Stimulated activated CD4-positive, alpha-beta T cell treated with anti-CD3 and anti-CD28 coated beads, Interleukin-1b, Interleukin-23, amount 100 ng/mL, for 4 hours (primary cell): ENCODE results near the gene SHLD2.
"Not testable (repeated sequence)": the region's sequence is repeated elsewhere in the genome, so short reads cannot be mapped to it uniquely, and the experiment has no call there.

Experiments
- DNase-seq, 2 donors: peaks; one replicate each; pipeline ENCODE4 v3.0.0-alpha.2; 2020; ENCODE audit warnings: low read depth in 2 of 2

Gene SHLD2

DNA sequence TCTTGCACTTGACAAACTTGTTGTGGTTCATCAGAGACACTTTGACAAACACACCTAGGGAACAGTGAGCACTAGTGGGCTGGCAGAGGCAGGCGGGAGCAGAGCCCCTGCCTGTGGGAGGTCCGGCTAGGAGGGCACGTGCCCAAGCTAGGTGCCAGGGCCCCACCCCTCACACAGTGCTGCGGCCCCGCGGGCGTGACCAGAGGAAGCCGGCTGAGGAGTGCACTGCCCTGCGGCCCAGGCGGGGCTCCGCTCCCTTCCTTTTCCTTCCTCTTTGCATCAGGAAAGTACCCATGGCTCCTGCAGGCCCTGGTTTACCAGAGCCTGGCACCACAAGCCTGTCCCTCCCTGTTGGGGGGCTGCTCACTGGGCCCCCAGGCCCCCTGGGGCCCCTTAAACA lies 121.1 kb downstream of the SHLD2 start:
- DNase-seq = not testable (repeated sequence)

DNA sequence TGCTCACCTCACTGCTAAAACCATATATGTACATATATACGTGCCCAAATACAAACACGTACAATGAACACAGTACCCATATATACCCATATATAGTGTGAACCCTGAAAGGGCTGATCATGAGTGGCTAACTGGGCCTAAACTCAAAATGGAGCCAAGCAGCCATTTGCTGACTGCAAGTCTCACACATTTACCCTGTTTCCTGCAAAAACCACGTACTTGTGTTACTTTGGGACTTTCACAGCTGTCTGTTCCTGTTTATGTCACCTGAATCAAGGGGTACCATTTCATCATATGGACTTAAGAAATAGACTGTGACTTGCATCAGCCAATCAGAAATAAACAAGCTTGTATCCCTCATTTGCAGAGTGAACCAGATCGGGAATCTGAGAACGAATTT lies 124.4 kb downstream of the SHLD2 start:
- not testable (repeated sequence) for DNase-seq

DNA sequence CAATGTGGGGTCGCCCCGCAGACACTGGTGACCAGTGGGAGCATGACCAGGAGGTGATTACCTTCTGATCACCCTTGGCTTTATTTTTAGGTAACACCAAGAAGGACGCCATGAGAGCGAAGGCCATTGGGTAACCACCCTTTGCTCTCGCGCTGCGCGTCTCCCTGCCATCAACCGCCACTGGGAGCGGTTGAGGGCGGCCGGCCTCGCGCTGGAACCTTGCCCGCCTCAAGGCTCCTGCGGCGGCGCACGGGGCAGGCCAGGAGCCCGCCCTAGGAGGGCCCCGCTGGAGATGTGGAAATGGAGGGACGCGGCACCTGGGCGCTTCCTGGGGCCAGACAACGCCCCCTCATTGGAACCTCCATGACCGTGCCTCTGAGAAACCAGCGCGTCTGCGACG lies 127.8 kb downstream of the SHLD2 start:
- DNase-seq = not testable (repeated sequence)

DNA sequence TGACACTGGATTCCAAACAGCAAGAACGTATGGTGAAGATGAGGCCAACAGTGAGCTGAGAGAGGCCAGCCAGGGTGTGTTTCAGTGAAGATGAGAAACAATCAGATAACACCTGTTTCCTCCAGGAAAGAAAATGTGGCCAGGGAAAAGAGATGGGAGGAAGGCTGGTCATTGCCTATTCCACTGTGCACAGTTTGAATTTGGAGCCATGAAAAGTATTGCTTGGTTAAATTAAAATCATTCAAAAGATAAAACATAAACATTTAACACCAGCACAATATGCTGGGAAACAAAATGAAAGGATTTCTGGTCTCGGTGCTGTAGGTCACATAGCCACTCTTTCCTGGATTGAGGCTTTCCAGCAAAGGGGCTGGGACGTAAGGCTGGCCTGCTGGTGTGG lies 130.1 kb downstream of the SHLD2 start, which contains the start of gene NUTM2A:
Gene NUTM2A (plus strand): TSS at position 301 of the 400 bp plus-strand sequence. CDS start 383 bp downstream, outside the sequence.
- DNase-seq = not testable (repeated sequence)

DNA sequence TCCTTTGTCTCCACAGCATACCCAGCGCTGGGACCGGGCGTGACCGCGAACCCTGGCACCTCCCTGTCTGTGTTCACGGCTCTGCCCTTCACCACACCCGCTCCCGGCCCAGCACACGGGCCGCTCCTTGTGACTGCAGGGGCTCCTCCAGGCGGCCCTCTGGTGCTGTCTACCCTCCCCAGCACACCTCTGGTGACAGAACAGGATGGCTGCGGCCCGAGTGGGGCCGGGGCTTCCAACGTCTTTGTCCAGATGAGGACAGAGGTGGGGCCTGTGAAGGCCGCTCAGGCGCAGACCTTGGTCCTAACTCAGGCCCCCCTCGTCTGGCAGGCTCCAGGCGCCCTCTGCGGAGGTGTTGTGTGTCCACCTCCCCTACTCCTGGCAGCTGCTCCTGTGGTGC lies 133.2 kb downstream of the SHLD2 start:
- DNase-seq = not testable (repeated sequence)

DNA sequence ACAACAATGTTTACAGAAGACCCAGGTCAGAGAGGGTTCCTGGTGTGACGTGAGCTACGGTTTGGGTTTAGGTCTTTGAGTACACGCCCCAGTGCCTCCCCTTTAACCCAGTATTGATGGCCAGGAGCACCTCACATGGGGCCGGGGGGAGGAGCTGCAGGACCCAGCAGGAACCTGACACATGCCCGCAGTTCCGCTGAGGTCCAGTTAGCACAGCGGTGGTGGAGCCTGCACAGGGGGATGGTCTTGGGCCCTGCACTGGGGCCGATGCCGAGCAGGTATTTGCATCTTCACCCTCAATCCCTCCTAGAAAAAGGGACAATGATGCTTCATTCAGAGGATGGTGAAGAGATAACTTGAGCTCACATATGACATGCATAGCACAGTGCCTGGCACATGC lies 134.2 kb downstream of the SHLD2 start:
- DNase-seq = not testable (repeated sequence)

DNA sequence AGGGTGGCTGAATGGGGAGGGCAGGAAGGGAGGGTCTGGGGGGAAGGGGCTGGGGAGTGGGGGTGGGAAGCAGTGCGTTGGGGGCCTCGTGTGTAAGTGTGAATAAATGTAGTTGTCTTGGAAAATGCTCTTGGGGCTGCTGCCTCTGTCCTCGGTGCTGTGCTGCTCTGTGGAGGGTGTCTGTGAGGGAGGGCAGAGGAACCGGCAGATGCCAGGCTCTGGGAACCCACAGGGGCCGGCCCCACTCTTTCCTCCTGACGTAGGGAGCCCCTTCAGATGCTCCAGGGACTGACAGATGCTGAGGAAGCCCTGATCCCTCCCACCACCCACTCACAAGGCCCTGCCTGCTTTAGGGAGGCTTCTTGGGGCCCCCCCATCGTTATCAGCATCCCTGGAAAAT lies 139.8 kb downstream of the SHLD2 start:
- DNase-seq = not testable (repeated sequence)

DNA sequence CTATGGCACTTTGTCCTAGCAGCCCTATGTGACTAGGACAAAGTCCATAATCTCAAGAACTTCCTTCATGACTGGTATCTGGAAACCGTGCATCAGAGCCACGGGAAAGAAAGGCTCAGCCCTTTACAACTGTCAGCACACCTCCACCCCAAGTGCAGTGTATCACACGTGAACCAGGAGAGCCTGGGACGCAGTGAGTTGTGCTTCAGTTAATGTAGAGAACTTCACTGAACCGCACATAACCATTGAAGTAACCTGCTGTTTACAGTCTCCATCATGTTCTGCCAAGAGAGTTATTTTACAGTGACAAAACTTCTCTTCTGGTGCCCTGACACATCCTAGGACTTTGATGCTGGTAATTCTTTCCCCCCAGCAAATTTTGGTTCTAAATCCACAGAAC lies 142.2 kb downstream of the SHLD2 start:
- DNase-seq = not testable (repeated sequence)

DNA sequence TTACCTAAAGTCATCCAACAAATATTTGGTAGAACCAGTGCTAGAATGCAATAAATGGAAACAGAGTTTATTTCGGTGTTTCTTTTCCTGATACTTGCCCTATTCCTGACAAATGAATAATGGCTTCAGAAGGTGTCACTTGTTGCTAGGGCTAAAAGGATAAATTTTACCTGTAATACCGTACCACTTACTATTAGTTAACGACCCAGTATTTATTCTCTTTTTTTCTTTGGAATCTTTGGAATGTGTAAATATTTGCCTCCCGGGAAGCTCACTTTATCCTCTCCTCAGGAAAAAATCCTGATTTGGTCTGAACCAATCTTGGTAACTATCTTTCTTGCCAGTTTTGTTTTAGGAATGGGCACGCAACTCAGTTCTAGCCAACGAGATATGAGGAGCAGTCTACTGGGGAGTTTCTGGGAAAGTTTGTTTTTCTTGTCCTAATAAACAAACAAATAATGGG lies 144.4 kb downstream of the SHLD2 start:
- DNase-seq = not testable (repeated sequence)
